NCI-H2196 treated with DMSO at 0.1 percent for 48 hours (cell line): ENCODE measurements around the gene RASGRF2.
"Not testable (repeated sequence)": the region's sequence is repeated elsewhere in the genome, so short reads cannot be mapped to it uniquely, and the experiment has no call there.

Experiments used
- DNase-seq: peaks from one replicate; lab custom pipeline; 2025; ENCODE audit not compliant: unreplicated experiment; lab: John Stamatoyannopoulos, UW

RASGRF2 gene

GRCh38 chr5:81020478-81021167, 60.5 kb downstream of the RASGRF2 start:
- DNase-seq: no peak

- no peak for DNase-seq
These were observed 61.3 kb downstream of the RASGRF2 start for GRCh38 chr5:81021486-81021885.

DNA sequence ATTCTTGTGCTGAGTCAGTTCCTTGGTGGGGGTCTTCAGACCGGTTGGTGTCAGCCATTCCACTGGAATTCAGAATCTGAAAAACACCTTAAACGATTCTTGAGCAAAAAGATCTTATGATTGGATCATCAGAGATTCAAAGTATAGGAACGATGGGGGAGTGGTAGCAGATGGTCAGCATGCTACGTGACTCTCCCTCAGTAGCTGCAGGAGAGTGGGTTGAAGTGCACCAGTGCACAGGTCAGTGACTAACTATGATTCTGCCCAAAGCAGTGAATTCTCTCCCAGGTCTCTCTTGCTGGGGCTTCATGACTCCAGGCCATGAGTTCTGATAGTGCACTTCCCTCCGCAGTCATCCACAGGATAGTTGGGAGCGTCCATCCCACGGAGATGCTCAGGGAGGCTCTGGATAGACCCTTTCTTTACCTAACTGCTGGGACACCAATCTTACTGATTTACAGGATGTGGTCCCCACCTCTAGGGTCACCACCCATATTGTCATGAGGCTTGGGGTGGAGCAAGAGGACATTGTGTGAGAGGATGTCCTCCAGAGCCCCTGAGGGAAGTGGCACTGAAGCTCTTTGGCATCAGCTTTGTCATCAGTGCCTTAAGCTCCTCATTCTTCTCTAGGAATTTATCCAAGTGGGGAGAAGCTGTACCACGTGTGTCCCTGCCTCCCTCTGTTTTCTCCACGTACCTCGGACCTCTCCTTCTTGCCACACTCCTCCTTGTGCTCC, 62.0 kb downstream of the RASGRF2 start:
- no peak for DNase-seq

DNA sequence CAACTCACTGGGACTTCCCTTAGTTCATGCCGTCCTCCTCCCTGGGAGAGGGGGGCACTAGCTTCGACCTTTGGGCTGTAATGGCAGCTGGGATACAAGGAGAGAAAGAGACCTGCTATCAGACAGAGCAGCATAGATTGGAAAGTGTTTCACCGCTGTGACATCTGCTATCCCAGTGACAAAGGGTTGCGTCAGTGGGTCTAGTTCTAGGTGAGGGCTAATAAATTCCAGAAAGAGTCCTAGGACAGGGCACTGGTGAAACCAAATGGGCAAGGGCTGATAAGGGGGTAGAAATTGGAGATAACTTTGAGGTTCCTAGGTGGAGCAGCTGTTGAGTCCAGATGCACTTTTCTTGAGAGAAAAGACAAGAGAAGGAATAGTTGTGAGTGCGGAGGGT, 62.5 kb downstream of the RASGRF2 start:
- no peak for DNase-seq

DNA sequence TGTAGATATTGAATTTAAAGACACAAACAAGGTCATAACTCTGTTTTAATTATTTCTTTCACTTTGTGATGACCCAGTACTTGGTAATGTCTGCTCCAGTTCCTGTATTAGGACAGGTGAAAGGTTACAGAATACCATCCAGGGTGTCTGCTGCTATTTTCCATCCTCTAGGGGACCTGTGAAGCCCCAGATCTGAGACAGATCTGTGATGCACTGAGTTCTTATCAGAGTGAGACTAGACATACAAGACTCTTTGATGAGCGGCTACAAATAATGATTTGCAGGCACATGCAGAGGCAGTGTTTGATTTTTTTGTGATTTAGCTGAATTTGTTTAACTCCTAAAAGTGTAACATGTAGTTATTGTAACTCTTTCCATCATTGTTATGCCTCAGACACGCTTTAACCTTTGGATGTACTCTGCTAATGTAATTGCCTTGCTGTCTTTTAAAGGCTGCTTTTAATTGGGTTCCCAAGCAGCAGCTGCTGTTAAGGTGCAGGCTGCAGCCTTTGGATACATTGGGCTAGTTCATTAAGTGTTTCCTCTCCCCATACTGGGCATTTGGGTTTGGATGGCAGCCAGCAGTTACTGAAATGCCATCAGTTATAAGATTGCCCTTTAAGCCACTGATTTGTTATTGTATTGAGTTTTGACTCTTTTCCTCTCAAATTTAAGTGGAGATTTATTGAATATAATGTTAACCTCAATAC, 63.3 kb downstream of the RASGRF2 start:
- DNase-seq: no peak

DNA sequence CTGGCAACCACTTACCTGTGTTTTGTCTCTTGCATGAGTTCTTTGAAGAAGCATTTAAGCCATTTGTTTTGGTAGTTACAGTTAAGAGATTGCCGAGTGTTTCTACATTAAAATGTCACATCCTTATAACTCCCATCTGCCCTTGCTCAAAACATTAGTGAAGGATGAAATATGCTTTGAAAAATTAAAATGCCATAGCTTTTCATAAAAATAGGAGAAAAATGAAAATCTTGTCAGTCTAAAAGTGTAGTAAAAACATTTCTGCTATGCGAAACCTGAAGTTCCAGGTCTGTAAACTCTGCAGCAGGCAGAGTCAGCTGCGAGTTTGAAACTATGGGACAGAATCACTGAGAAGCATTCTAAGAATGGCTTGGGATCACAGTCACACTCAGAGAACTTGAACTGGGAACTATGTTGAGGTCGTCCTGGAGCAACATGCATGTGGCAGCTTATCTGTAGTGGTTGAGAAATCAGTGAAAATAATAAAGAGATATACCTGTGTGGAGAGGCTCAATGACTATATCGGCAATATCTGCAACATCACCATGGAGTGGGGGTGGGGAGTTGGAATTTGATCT, 67.4 kb downstream of the RASGRF2 start:
- no peak for DNase-seq

GRCh38 chr5:81028888-81029287, 68.7 kb downstream of the RASGRF2 start:
- DNase-seq: not testable (repeated sequence)

GRCh38 chr5:81029736-81030135, 69.6 kb downstream of the RASGRF2 start:
- DNase-seq: not testable (repeated sequence)

- not testable (repeated sequence) for DNase-seq
These were observed 70.3 kb downstream of the RASGRF2 start for GRCh38 chr5:81030236-81031034.

- no peak for DNase-seq
These were observed 75.4 kb downstream of the RASGRF2 start for GRCh38 chr5:81035522-81035921.

GRCh38 chr5:81038495-81038894, 78.3 kb downstream of the RASGRF2 start:
- DNase-seq: no peak

- no peak for DNase-seq
These were observed 84.7 kb downstream of the RASGRF2 start for GRCh38 chr5:81044868-81045267.

GRCh38 chr5:81045389-81045807, 85.2 kb downstream of the RASGRF2 start:
- DNase-seq: no peak

DNA sequence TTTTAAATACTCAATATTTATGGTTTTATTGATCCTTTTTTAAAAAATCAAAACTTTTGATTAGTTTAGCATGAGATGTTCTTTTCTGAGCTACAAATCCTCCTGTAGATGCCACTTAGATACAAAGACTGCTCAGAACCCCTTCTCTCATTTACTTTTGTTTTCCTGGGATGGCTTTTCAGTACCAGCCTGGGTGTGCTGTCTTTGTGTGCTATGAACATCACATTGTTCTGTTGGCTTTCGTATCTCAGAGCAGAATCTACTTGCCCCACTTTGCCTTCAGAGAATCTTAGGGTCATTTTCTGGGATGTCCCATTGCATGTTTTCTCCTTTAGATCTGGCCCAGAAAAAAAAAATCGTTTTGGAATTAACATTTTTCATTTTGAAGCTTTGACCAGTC, 85.9 kb downstream of the RASGRF2 start:
- DNase-seq: no peak

DNA sequence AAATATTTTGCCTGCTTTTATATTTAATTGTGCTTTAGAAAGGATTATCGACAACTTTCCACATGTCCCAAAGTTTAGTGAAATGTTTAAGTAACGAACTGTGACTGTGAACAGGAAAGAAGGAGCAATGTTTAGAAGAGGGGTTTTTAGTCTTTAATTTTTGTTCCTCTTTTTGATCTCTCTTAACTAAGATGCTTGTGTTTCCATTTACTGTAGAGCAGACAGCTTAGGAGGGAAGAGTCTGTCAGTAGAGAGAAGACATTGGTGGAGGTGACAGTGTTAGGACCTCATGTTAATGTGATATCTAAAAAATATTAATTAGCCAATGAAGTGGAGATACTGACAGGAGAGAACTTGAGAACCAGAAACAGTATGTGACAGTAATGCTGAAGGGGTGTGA, 92.2 kb downstream of the RASGRF2 start:
- DNase-seq: no peak

- not testable (repeated sequence) for DNase-seq
These were observed 93.1 kb downstream of the RASGRF2 start for GRCh38 chr5:81053282-81053681.

DNA sequence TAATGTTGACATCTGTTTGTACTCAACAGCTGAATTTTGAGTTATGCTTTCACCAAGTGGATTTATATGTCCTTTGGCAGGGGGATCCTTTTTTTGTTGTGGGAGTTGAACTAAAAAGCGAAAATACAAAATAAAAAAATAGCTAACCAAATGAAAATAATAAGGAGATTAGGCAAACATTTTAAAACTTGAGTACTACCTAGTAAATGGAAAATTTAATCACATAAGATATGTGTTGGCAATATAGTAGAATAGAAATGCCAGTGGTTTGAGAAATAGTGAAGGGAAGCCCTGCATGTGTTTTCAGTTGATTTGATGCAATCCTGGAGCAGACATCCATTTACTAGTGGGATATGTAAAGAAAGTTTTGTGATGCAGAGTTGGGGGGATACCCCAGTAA, 98.0 kb downstream of the RASGRF2 start:
- no peak for DNase-seq

DNA sequence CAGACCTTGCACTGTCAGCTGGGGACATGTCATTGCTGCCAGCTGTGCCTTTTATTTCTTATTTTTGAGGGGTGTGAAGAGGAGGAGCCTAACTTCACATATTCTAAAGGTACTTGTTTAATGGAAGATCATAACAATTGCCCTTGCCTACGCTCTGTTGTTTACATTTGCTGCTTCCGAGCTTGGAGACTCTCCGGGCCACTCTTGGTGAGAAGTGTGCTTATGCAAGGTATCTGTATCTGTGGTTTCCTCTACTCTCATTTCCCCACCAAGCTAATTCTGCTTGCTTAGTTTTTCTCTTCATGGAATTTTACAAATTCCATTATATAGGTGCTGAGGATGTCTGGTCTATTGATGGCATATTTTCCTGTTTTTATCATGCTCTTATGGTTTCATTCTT, 105.3 kb downstream of the RASGRF2 start:
- no peak for DNase-seq

GRCh38 chr5:81066102-81066501, 105.9 kb downstream of the RASGRF2 start:
- DNase-seq: no peak

DNA sequence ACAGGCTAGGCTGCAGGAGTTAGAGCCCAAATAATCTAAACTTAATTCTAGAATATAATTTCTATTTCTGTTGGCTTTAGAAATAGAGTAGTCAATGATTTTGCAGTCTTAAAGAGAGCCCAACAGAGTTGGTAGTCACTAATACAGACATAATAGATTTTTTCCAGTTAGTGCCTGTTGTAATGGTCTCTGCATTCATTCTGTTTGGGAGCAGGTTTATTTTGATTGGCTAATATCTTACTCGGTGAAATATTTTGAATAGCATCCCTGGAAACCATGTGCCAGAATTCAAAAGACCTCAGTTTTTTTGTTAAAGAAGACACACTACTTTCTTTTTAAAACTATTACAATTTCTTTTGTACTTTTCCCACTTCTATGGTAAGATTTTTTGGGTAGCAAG, 107.2 kb downstream of the RASGRF2 start:
- no peak for DNase-seq

- DNase-seq: no peak
These were observed 107.9 kb downstream of the RASGRF2 start for GRCh38 chr5:81068063-81068462.
